Measurements from ENCODE around the gene PPCS. TPM values are rescaled to one million over a fixed set of nuclear protein-coding genes. Genes with fewer than 3 reads are reported as not detected.

PPCS gene
- total and polyA plus RNA-seq, 2 of the 8 experiments (the other 6 are each of a cell fraction or from before 2014, with no cell fraction given), result 24.5 to 35.3 TPM

GRCh38 chr1:42431514-42431913 is 24.8 kb upstream of the PPCS start (continued):
- TF ChIP-seq TCF12 (IDR thresholded peaks at IDR 0.05; ENCODE audit: low read depth, low read length) (no peak), CHD7 (IDR thresholded peaks at IDR 0.05; ENCODE audit: insufficient replicate concordance, low read length) (no peak), USF2 (IDR thresholded peaks at IDR 0.05; ENCODE audit: low read length) (no peak), CHD2 (IDR thresholded peaks at IDR 0.05; ENCODE audit: low read length) (no peak), RAD21 (IDR thresholded peaks at IDR 0.05 in 1 of 2, conservative IDR thresholded peaks at IDR 0.05 in 1 of 2; ENCODE audit: low read depth in 2 of 2, low read length in 2 of 2) (no peak), ASH2L (IDR thresholded peaks at IDR 0.05; ENCODE audit: low read length) (no peak), JUND (IDR thresholded peaks at IDR 0.05; ENCODE audit: low read length) (no peak), MAX (IDR thresholded peaks at IDR 0.05) (no peak)
